ENCODE measurements around the gene PPAT. TPM values are rescaled to one million over a fixed set of nuclear protein-coding genes. Genes with fewer than 3 reads are reported as not detected.

Gene PPAT
- total and polyA plus RNA-seq, 12 donors, result 0.66 to 5.2 (median 2.8) TPM

DNA sequence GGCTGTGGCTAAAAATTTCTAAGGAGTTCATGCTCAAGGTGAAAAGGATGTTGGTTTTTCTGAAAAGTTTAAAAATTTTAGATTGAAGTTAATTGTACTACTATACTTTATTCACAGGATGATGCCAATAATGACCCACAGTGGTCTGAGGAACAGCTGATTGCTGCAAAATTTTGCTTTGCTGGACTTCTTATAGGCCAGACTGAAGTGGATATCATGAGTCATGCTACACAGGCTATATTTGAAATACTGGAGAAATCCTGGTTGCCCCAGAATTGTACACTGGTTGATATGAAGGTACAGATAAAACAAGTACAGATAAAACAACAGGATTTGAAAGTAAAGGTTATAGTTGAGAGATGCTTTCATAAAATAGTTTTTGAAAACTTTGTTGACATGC, 12.9 kb upstream of the PPAT start:
- Histone ChIP-seq H3K4me1 (no peaks in the 10 kb centered on the region), H3K27me3 (no peaks in the 10 kb centered on the region), H3K36me3 (peaks cover 0 to 84% (median 10%) of the 10 kb centered on the region in 9 donors), H3K4me3 (no peak overlapping the region), H3K9me3 (no peaks in the 10 kb centered on the region), H3K27ac (no peak overlapping the region)
- intact Hi-C loops (cut with DNase I), result no loop called here
- no peak for DNase-seq
- TF ChIP-seq CTCF (IDR thresholded peaks at IDR 0.05), result no peak
- no peak for ATAC-seq

- Histone ChIP-seq H3K36me3 (peaks cover 0 to 76% (median 7%) of the 10 kb centered on the region in 9 donors), H3K27ac (no peak overlapping the region), H3K4me3 (no peak overlapping the region), H3K27me3 (no peaks in the 10 kb centered on the region), H3K4me1 (no peaks in the 10 kb centered on the region), H3K9me3 (no peaks in the 10 kb centered on the region)
- ATAC-seq, result no peak
- intact Hi-C loops (cut with DNase I), result no loop called here
- no peak for DNase-seq
- TF ChIP-seq CTCF (IDR thresholded peaks at IDR 0.05), result no peak
- 96 to 98% methylated on average over 1 of the region's 1 CpG for WGBS, 2 donors
Observed at GRCh38 chr4:56445699-56446098, 10.3 kb upstream of the PPAT start.

DNA sequence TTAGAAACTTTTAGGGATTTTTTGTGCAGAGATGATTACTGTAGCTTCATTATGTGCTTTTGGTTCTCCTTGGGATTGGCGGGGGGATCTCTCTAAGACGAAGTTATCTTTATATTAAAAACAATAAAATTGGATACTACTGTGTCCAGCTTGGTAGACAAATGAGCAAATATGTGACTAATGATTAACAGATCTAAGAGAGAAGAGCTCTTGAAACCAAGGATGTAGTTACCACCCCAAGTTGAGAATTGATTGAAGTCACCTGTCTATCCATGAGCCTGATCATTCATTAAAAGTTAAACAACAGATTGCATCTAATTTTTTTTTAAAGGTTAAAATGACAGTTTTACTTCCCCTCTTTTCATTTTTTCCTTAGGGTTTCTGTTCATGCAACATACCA, 9.3 kb upstream of the PPAT start:
- ATAC-seq (no peak), DNase-seq (no peak)
- no peaks in the 10 kb centered on the region for H3K4me1 ChIP-seq
- H3K4me3 ChIP-seq, result no peak overlapping the region
- H3K27me3 ChIP-seq, result no peaks in the 10 kb centered on the region
- no peaks in the 10 kb centered on the region for H3K9me3 ChIP-seq
- peaks cover 0 to 67% (median 0%) of the 10 kb centered on the region in 9 donors for H3K36me3 ChIP-seq
- TF ChIP-seq CTCF (IDR thresholded peaks at IDR 0.05), result no peak
- intact Hi-C loops (cut with DNase I), result no loop called here
- WGBS, 2 donors, result 95 to 96% methylated on average over 2 of the region's 2 CpGs
- H3K27ac ChIP-seq, result no peak overlapping the region

- Histone ChIP-seq H3K36me3 (peaks cover 0 to 32% (median 0%) of the 10 kb centered on the region in 9 donors), H3K4me1 (peaks cover 0 to 16% (median 9%) of the 10 kb centered on the region in 9 donors), H3K9me3 (no peaks in the 10 kb centered on the region), H3K27ac (no peak overlapping the region), H3K4me3 (no peak overlapping the region), H3K27me3 (no peaks in the 10 kb centered on the region)
- DNase-seq (no peak), ATAC-seq (no peak)
- 90 to 98% methylated on average over 1 of the region's 1 CpG for WGBS, 2 donors
- no peak for TF ChIP-seq CTCF (IDR thresholded peaks at IDR 0.05)
- intact Hi-C loops (cut with DNase I), result no loop called here
Observed at GRCh38 chr4:56440983-56441382, 5.6 kb upstream of the PPAT start.
